WERI-Rb-1 (cell line): ENCODE results near the gene GNG7.

ENCODE experiments used
- DNase-seq: peaks from one replicate; pipeline ENCODE4 v3.0.0-alpha.2; 2020
- H3K27ac ChIP-seq: fragments of 250-450 bp; sonication (Bioruptor Pico); 2 replicates; pipeline ENCODE4 v1.5.1; 2020; ENCODE audit warnings: mild to moderate bottlenecking, moderate library complexity
- H3K27me3 ChIP-seq: fragments of 250-450 bp; sonication (Bioruptor Pico); 2 replicates; pipeline ENCODE4 v1.5.1; 2021; ENCODE audit warnings: mild to moderate bottlenecking, low read depth, moderate library complexity; ENCODE audit not compliant: insufficient read depth, severe bottlenecking
- H3K36me3 ChIP-seq: fragments of 250-450 bp; sonication (Bioruptor Pico); 2 replicates; pipeline ENCODE4 v1.5.1; 2020; ENCODE audit warnings: mild to moderate bottlenecking, moderate library complexity
- H3K4me3 ChIP-seq: 2 replicates; pipeline ENCODE4 v1.5.1; 2011; ENCODE audit warnings: low read depth, mild to moderate bottlenecking, control low read depth, low read length
- H3K9me3 ChIP-seq: fragments of 250-450 bp; sonication (Bioruptor Pico); 2 replicates; pipeline ENCODE4 v1.5.1; 2021; ENCODE audit warnings: mild to moderate bottlenecking, moderate library complexity; ENCODE audit not compliant: severe bottlenecking
- TF ChIP-seq, protein P1 (sequence below): IDR thresholded peaks from 2 replicates; pipeline ENCODE4 v1.5.1; 2011; ENCODE audit warnings: low read depth, mild to moderate bottlenecking, control low read depth, inconsistent platforms, low read length

GNG7 gene

DNA sequence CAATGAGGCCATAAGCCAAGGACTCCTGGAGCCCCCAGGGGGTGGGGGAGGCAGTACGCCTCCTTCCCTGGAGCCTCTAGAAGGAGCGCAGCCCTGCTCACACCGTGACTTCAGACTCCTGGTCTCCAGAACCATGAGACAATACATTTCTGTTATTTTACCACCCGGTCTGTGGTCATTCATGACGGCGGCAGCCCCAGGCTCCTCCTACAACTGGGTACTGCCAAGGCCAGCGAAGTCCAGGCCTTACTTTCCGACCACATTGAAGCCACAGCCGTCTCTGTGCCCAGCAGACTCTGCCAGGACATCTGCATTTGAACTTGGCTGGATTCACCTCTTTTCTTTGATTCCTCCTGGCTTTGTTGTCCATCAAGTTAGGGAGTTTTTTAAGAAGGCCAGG lies 10.5 kb downstream of the GNG7 start:
- Histone ChIP-seq H3K27me3 (no peaks in the 10 kb centered on the region), H3K9me3 (no peaks in the 10 kb centered on the region), H3K27ac (no peak overlapping the region), H3K36me3 (no peaks in the 10 kb centered on the region), H3K4me3 (no peak overlapping the region)
- no peak for DNase-seq
- TF ChIP-seq, protein P1, sequence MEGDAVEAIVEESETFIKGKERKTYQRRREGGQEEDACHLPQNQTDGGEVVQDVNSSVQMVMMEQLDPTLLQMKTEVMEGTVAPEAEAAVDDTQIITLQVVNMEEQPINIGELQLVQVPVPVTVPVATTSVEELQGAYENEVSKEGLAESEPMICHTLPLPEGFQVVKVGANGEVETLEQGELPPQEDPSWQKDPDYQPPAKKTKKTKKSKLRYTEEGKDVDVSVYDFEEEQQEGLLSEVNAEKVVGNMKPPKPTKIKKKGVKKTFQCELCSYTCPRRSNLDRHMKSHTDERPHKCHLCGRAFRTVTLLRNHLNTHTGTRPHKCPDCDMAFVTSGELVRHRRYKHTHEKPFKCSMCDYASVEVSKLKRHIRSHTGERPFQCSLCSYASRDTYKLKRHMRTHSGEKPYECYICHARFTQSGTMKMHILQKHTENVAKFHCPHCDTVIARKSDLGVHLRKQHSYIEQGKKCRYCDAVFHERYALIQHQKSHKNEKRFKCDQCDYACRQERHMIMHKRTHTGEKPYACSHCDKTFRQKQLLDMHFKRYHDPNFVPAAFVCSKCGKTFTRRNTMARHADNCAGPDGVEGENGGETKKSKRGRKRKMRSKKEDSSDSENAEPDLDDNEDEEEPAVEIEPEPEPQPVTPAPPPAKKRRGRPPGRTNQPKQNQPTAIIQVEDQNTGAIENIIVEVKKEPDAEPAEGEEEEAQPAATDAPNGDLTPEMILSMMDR: no peak

DNA sequence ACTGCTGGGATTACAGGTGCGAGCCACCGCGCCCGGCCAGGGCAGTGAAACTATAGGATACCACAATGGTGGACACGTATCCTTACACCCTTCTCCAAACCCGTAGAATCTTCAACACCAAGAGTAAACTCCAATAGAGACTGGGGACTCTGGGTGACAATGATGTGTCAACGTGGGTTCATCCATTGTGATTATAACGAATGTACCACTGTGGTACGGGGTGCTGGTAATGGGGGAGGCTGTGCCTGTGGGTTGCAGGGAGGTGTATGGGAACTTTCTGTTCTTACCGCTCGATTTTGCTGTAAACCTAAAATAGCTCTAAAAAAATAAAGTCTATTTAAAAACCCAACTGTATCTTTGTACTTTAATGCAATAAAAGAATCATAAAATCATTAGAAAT lies 11.6 kb downstream of the GNG7 start:
- no peak for DNase-seq
- Histone ChIP-seq H3K4me3 (no peak overlapping the region), H3K27me3 (no peaks in the 10 kb centered on the region), H3K9me3 (no peaks in the 10 kb centered on the region), H3K36me3 (no peaks in the 10 kb centered on the region), H3K27ac (no peak overlapping the region)
- TF ChIP-seq, protein P1: no peak

DNA sequence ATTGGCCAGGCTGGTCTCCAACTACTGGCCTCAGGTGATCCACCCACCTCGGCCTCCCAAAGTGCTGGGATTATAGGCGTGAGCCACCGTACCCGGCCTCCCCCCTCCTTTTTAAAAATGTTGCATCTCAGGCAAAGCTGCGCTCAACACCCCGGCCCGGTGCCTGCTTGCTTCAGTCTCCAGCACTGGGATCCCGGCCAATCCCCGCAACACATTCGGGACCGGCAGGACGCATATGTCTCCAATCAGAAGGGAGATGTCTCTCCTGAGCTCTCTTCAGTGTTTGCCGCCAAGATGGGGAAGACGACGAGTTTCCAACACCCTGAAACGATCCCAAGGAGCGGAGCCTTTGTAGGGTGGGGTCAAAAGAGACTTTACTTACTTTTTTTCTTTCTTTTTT lies 16.1 kb downstream of the GNG7 start:
- Histone ChIP-seq H3K27ac (no peak overlapping the region), H3K4me3 (no peak overlapping the region), H3K9me3 (no peaks in the 10 kb centered on the region), H3K36me3 (no peaks in the 10 kb centered on the region), H3K27me3 (no peaks in the 10 kb centered on the region)
- TF ChIP-seq, protein P1: no peak
- no peak for DNase-seq

DNA sequence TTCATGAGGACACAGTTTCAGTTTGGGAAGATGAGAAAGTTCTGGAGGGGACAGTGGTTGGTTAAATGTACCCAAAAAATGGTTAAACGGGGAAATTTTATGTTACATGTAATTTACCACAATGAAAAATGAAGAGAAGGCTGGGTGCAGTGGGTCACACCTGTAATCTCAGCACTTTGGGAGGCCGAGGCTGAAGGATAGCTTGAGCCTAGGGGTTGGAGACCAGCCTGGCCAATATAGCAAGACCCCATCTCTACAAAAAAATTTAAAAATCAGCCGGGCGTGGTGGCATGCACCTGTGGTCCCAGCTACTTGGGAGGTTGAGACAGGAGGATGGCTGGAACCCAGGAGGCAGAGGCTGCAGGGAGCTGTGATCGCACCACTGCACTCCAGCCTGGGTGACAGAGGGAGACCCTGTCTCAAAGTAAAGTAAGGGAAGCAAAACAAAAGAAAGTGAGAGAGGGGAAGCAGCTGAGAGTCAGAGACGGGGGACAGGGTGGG lies 17.2 kb downstream of the GNG7 start:
- no peak for DNase-seq
- H3K27ac ChIP-seq: no peak overlapping the region
- H3K9me3 ChIP-seq: no peaks in the 10 kb centered on the region
- no peak overlapping the region for H3K4me3 ChIP-seq
- TF ChIP-seq, protein P1: no peak
- H3K36me3 ChIP-seq: no peaks in the 10 kb centered on the region
- no peaks in the 10 kb centered on the region for H3K27me3 ChIP-seq

DNA sequence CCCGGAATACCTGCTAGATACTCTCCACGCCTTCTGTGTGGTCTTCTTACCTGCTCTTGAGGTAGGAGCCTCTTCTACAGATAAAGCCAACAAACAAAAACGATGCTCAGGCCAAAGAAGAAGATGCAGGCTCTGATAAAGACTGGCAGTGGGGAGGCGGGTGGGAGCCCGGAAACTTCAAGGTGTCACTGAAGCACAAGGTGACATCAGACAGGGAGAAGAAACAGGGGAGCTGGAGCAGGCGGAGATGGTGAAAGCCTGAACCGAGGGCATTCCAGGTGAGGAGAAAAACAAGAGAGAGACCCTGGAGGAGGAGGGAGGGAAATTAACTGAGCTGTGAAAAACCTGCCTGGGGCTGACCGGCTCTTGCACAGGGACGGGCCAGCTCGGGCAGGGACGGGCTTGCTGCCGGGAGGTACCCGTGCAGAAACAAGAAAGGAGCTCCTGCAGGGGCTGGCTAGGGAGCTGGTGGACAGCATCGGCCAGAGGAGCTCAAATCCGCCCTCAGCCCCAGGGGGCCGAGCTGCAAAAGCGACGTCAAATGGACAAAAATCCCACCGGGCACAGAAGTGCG lies 19.0 kb downstream of the GNG7 start:
- no peaks in the 10 kb centered on the region for H3K36me3 ChIP-seq

More for the DNA sequence above, 19.0 kb downstream of the GNG7 start:
- Histone ChIP-seq H3K27ac (no peak overlapping the region), H3K27me3 (no peaks in the 10 kb centered on the region), H3K9me3 (no peaks in the 10 kb centered on the region), H3K4me3 (no peak overlapping the region)
- TF ChIP-seq, protein P1: no peak
- DNase-seq: no peak
